Esophagus squamous epithelium (tissue), 5 donors: ENCODE measurements around the gene RNASE13. TPM values are rescaled to one million over a fixed set of nuclear protein-coding genes. Genes with fewer than 3 reads are reported as not detected.

ENCODE experiments used
- DNase-seq: peaks from one replicate; lab custom pipeline; 2025; lab: John Stamatoyannopoulos, UW
- H3K27ac ChIP-seq, 4 donors: fragments of 200-600 bp; sonication (generic); one replicate each; pipeline ENCODE4 v1.5.1; 2016 to 2019; ENCODE audit warnings: mild to moderate bottlenecking in 1 of 4
- H3K27me3 ChIP-seq, 4 donors: fragments of 200-600 bp; sonication (generic); 1 replicate in 3 of 4; 2 replicates in 1 of 4; pipeline versions ENCODE4 v1.5.1 to v1.6.0; 2017 to 2021; ENCODE audit warnings: antibody characterized with exemption in 1 of 4
- H3K36me3 ChIP-seq, 3 donors: fragments of 200-600 bp; sonication (generic); one replicate each; pipeline ENCODE4 v1.5.1; 2016 to 2019
- H3K4me1 ChIP-seq, 3 donors: fragments of 200-600 bp; sonication (generic); one replicate each; pipeline ENCODE4 v1.5.1; 2017 to 2019
- H3K4me3 ChIP-seq, 4 donors: fragments of 200-600 bp; sonication (generic); 1 replicate in 3 of 4; 2 replicates in 1 of 4; pipeline ENCODE4 v1.5.1; 2016 to 2019; ENCODE audit warnings: mild to moderate bottlenecking in 2 of 4, moderate library complexity in 1 of 4
- H3K9me3 ChIP-seq, 3 donors: fragments of 200-600 bp; sonication (generic); one replicate each; pipeline ENCODE4 v1.5.1; 2016 to 2019
- POLR2A ChIP-seq, 4 donors: fragments of 450-650 bp; IDR thresholded peaks; one replicate each; pipeline ENCODE4 v1.6.1; 2017; ENCODE audit warnings: antibody characterized with exemption in 4 of 4, mild to moderate bottlenecking in 4 of 4, moderate library complexity in 3 of 4
- WGBS, 2 donors: methylation state at CpG; one replicate each; pipeline ENCODE4 v1.1.5; 2018; 5-methylcytosine and 5-hydroxymethylcytosine counted together
- intact Hi-C: fragments of 100-400 bp; cut with DNase I; formaldehyde crosslinking; loops from one replicate; pipeline ENCODE4 v1.15.0; 2022
- total RNA-seq, 4 donors: library from RNA; depleted of rRNA; stranded (reverse); fragments of >200 nt; gene quantifications; one replicate each; pipeline ENCODE4 v1.1.0, GENCODE V29; 2016
- TF ChIP-seq, protein P1 (sequence below), 6 experiments: fragments of 450-650 bp in 4 of 6; fragments of 200-600 bp in 2 of 6; sonication (generic) in 2 of 6; IDR thresholded peaks; one replicate each; pipeline ENCODE4 v1.5.1; 2016 to 2019; ENCODE audit warnings: antibody characterized with exemption in 6 of 6, mild to moderate bottlenecking in 4 of 6, moderate library complexity in 4 of 6
- donor health status: DM: yes; HTN: yes; CAD: no.

Gene RNASE13
- total RNA-seq, 4 donors from 2014 or later, result not detected

DNA sequence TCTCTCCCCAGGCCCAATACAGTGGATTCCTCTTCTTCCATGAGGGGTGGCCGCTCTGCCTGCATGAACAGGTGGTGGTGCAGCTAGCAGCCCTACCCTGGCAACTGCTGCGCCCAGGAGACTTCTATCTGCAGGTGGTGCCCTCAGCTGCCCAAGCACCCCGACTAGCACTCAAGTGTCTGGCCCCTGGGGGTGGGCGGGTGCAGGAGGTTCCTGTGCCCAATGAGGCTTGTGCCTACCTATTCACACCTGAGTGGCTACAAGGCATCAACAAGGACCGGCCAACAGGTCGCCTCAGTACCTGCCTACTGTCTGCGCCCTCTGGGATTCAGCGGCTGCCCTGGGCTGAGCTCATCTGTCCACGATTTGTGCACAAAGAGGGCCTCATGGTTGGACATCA lies 39.3 kb upstream of the RNASE13 start:
- 100% methylated on average over 1 of the region's 9 CpGs; no CpG with 5 or more reads in 1 of the 2 donors for WGBS, 2 donors
- peaks cover 0 to 24% (median 0%) of the 10 kb centered on the region in 4 donors for H3K27me3 ChIP-seq
- no peak overlapping the region for H3K27ac ChIP-seq
- intact Hi-C loops, result no loop called here
- no peak overlapping the region for H3K4me3 ChIP-seq
- no peak for TF ChIP-seq POLR2A (IDR thresholded peaks at IDR 0.05)
- TF ChIP-seq, protein P1, sequence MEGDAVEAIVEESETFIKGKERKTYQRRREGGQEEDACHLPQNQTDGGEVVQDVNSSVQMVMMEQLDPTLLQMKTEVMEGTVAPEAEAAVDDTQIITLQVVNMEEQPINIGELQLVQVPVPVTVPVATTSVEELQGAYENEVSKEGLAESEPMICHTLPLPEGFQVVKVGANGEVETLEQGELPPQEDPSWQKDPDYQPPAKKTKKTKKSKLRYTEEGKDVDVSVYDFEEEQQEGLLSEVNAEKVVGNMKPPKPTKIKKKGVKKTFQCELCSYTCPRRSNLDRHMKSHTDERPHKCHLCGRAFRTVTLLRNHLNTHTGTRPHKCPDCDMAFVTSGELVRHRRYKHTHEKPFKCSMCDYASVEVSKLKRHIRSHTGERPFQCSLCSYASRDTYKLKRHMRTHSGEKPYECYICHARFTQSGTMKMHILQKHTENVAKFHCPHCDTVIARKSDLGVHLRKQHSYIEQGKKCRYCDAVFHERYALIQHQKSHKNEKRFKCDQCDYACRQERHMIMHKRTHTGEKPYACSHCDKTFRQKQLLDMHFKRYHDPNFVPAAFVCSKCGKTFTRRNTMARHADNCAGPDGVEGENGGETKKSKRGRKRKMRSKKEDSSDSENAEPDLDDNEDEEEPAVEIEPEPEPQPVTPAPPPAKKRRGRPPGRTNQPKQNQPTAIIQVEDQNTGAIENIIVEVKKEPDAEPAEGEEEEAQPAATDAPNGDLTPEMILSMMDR (IDR thresholded peaks at IDR 0.05), result no peak
- peaks cover 18 to 41% (median 23%) of the 10 kb centered on the region in 3 donors for H3K4me1 ChIP-seq
- H3K36me3 ChIP-seq, result peaks cover 4 to 52% (median 7%) of the 10 kb centered on the region in 3 donors
- no peak for DNase-seq
- H3K9me3 ChIP-seq, result no peaks in the 10 kb centered on the region

DNA sequence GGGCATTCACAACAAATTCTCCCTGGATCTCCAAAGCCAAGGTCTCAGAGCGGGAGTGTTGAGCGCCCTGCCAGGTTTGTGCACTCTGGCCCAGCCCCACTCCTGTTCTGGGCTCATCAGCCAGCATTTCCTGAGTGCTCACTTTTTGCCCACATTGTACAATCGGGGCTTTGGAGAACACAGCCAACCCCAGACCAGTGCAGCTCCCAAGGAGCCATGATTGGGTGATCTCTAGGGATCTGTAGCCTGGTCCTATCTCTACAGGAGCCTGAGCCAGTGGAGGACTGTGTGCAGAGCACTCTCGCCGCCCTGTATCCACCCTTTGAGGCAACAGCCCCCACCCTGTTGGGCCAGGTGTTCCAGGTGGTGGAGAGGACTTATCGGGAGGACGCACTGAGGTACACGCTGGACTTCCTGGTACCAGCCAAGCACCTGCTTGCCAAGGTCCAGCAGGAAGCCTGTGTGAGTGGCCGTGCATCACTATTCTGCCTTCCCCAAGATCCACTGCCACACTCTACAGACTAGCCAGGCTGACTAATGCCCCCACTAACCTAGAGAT lies 38.3 kb upstream of the RNASE13 start:
- H3K36me3 ChIP-seq, result peaks cover 0 to 42% (median 7%) of the 10 kb centered on the region in 3 donors
- peak overlapping the region in 3 of 4 donors; percentile 83 to 91 (median 88) for H3K27ac ChIP-seq
- no peak for DNase-seq
- 90 to 97% methylated on average over 2 to 6 of the region's 9 CpGs for WGBS, 2 donors
- peaks cover 0 to 33% (median 0%) of the 10 kb centered on the region in 4 donors for H3K27me3 ChIP-seq
- TF ChIP-seq, protein P1 (IDR thresholded peaks at IDR 0.05), result no peak
- no peak for TF ChIP-seq POLR2A (IDR thresholded peaks at IDR 0.05)
- no peak overlapping the region for H3K4me3 ChIP-seq
- peaks cover 23 to 49% (median 29%) of the 10 kb centered on the region in 3 donors for H3K4me1 ChIP-seq
- intact Hi-C loops, result no loop called here
- H3K9me3 ChIP-seq, result no peaks in the 10 kb centered on the region

DNA sequence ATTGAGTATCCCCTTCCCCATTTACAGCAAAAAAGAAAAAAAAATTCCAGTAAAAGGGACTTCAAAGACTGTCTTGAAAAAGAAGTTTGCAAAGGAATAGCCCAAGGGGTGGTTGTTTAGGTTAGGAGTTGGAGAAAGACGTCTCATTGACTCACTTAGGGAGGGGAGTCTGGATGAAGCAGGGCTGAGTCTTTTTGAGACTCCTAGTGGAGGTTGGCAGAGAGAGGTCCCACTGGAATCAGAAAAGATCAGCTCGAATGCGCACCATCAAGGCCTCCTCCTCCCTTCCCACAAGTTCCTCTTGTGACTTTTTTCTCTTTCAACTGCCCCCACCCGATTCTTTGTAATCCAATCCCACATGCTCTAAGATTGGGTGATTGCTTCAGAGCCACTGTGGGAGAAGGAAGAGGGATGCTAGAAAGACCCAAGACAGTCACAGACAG lies 37.4 kb upstream of the RNASE13 start:
- TF ChIP-seq, protein P1 (IDR thresholded peaks at IDR 0.05), result no peak
- no peak for TF ChIP-seq POLR2A (IDR thresholded peaks at IDR 0.05)
- Histone ChIP-seq H3K4me1 (peaks cover 23 to 49% (median 29%) of the 10 kb centered on the region in 3 donors), H3K9me3 (no peaks in the 10 kb centered on the region), H3K4me3 (peak overlapping the region in 3 of 4 donors; percentile 60 to 85 (median 71)), H3K36me3 (peaks cover 0 to 36% (median 7%) of the 10 kb centered on the region in 3 donors), H3K27me3 (peaks cover 0 to 33% (median 0%) of the 10 kb centered on the region in 4 donors), H3K27ac (peak overlapping the region; percentile 45 to 91 (median 86))
- no peak for DNase-seq
- WGBS, 2 donors, result 42 to 45% methylated on average over 4 of the region's 4 CpGs
- intact Hi-C loops, result no loop called here

DNA sequence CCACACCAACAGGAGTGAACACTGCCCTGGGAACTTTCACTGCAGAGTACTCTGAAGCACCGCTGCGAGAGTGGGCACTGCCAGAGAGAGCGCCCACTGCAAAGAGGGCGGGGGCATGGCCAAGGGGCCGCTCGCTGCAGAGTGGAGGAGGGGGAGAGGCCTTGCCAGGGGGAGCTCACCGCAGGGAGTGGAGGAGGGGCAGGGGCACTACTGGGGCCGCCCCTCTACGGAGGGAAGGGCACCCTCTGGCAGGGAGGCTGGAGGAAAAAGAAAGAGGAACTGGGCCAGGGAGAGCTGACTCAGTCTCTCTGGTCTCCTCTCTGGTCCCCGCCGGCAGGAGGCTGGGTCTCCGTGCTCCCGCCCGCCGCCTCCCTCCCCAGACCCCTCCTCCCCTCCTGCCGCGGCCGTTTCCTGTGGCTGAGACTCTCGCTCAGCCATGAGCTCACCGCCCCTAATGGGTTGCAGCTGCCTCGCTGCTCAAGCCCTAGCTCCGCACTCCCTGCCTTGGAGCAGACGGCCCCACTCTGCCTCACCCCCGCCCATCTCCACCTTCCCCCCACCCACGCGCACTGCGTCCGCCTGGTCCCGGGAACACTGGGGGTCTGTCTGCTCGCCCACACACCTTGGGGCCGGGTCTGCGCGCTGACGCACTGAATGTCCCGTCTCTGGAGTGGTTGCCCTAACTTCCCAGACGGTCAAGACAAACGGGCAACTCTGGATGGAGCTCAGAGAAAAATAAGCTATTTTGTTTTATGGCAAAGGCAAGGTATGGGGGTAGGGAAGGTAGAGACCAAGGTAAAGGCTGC lies 36.8 kb upstream of the RNASE13 start:
- DNase-seq, result no peak
- TF ChIP-seq, protein P1 (IDR thresholded peaks at IDR 0.05), result no peak
- TF ChIP-seq POLR2A (IDR thresholded peaks at IDR 0.05), result peak in 1 of 4 donors; percentile 19
- H3K36me3 ChIP-seq, result peaks cover 0 to 29% (median 3%) of the 10 kb centered on the region in 3 donors
- 0% methylated on average over 4 of the region's 37 CpGs for WGBS, 2 donors
- H3K4me1 ChIP-seq, result peaks cover 23 to 49% (median 29%) of the 10 kb centered on the region in 3 donors
- peak overlapping the region; percentile 45 to 85 (median 66) for H3K4me3 ChIP-seq
- H3K27ac ChIP-seq, result peak overlapping the region; percentile 75 to 91 (median 86)
- peaks cover 0 to 33% (median 0%) of the 10 kb centered on the region in 4 donors for H3K27me3 ChIP-seq
- intact Hi-C loops, result no loop called here
- no peaks in the 10 kb centered on the region for H3K9me3 ChIP-seq
